NCI-H526 (cell line): Measurements from ENCODE around the gene THAP4.
"Not testable (repeated sequence)": the region's sequence is repeated elsewhere in the genome, so short reads cannot be mapped to it uniquely, and the experiment has no call there.

Source experiments
- DNase-seq, 2 experiments: peaks; one replicate each; lab custom pipeline; 2025; lab: John Stamatoyannopoulos, UW

Gene THAP4

GRCh38 chr2:241665731-241666440 is 28.9 kb upstream of the THAP4 start:
- no peak for DNase-seq

GRCh38 chr2:241662731-241663130 is 25.8 kb upstream of the THAP4 start:
- not testable (repeated sequence) for DNase-seq

GRCh38 chr2:241660593-241661213 is 23.7 kb upstream of the THAP4 start:
- no peak for DNase-seq

GRCh38 chr2:241659150-241659739 is 22.3 kb upstream of the THAP4 start:
- DNase-seq, result peak; percentile 61 to 88

- no peak for DNase-seq
Measured at GRCh38 chr2:241658296-241658695, 21.3 kb upstream of the THAP4 start.

- no peak for DNase-seq
Measured at GRCh38 chr2:241657786-241658254, 20.9 kb upstream of the THAP4 start.

- no peak for DNase-seq
Measured at GRCh38 chr2:241656190-241656741, 19.3 kb upstream of the THAP4 start.

- no peak for DNase-seq
Measured at GRCh38 chr2:241655516-241656189, 18.7 kb upstream of the THAP4 start.

- DNase-seq, result no peak
Measured at GRCh38 chr2:241654551-241654950, 17.6 kb upstream of the THAP4 start.

- no peak for DNase-seq
Measured at GRCh38 chr2:241653210-241653750, 16.3 kb upstream of the THAP4 start.

GRCh38 chr2:241652722-241653121 is 15.8 kb upstream of the THAP4 start:
- no peak for DNase-seq

GRCh38 chr2:241652142-241652541 is 15.2 kb upstream of the THAP4 start:
- DNase-seq, result no peak

- DNase-seq, result no peak
Measured at GRCh38 chr2:241649927-241650326, 13.0 kb upstream of the THAP4 start.

GRCh38 chr2:241649404-241649803 is 12.4 kb upstream of the THAP4 start:
- no peak for DNase-seq

- no peak for DNase-seq
Measured at GRCh38 chr2:241648453-241648852, 11.5 kb upstream of the THAP4 start.

- no peak for DNase-seq
Measured at GRCh38 chr2:241645915-241646645, 9.1 kb upstream of the THAP4 start.

- no peak for DNase-seq
Measured at GRCh38 chr2:241645056-241645914, 8.3 kb upstream of the THAP4 start.

GRCh38 chr2:241641631-241642030 is 4.7 kb upstream of the THAP4 start:
- no peak for DNase-seq

GRCh38 chr2:241640165-241640795 is 3.3 kb upstream of the THAP4 start:
- no peak for DNase-seq

- DNase-seq, result no peak
Measured at GRCh38 chr2:241639385-241639784, 2.4 kb upstream of the THAP4 start.
